DMS53 (cell line): ENCODE results near the gene ILF2.

Experiments used
- DNase-seq: peaks from one replicate; lab custom pipeline; 2025; lab: John Stamatoyannopoulos, UW

ILF2 gene

DNA sequence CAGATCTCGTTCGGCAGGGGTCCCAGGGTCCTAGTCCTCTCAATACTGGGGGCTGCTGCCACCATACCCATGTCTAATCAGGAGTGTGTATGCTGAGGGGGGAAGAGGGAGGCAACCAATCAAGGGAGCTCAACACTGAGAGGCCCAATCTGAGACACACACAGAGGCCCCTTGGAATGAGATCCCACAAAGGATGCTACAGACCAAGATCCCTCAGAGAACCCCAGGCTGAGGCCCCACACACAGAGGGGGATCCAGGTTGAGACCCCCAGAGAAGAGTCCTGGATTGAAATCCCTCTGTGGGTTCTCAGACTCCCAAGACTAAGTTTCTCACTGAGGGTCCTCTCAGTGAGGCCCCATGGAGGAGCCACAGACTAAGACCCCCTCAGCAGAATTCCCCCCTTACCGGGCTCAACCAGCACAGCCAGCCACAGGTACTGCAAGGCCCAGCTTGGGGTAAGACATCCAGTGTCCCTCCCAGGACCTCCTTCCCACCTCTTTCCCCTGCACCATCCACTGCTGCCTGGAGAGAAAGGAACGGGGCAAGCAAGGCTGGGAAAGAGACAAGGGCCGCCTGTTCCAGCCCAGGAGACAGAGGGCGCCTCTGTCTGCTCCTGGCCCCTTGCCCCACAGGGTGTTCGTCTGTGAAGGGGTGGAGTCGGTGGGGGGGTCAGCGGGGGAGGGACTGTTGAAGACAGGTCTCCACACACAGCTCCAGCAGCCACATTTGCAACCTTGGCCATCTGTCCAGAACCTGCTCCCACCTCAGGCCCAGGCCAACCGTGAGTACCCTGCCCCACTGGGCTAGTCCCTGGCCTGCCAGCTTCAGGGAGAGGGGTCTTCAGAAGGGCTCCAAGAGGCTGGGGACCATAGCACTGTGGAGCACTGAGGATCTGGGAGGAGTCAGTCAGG lies 42.8 kb downstream of the ILF2 start, which contains the start of gene S100A1:
TSS of gene S100A1 (plus strand) at position 720 of the 912 bp plus-strand sequence. CDS start 2,088 bp downstream, outside the sequence.
- DNase-seq = peak; percentile 33

- peak; percentile 94 for DNase-seq
Measured at GRCh38 chr1:153626904-153627714, 43.7 kb downstream of the ILF2 start, which contains the start of gene S100A13. Gene S100A13 (minus strand): TSS chr1:153627505. CDS start chr1:153626472, 1,033 bp downstream.

GRCh38 chr1:153626477-153626903 lies 44.3 kb downstream of the ILF2 start:
- DNase-seq = no peak

DNA sequence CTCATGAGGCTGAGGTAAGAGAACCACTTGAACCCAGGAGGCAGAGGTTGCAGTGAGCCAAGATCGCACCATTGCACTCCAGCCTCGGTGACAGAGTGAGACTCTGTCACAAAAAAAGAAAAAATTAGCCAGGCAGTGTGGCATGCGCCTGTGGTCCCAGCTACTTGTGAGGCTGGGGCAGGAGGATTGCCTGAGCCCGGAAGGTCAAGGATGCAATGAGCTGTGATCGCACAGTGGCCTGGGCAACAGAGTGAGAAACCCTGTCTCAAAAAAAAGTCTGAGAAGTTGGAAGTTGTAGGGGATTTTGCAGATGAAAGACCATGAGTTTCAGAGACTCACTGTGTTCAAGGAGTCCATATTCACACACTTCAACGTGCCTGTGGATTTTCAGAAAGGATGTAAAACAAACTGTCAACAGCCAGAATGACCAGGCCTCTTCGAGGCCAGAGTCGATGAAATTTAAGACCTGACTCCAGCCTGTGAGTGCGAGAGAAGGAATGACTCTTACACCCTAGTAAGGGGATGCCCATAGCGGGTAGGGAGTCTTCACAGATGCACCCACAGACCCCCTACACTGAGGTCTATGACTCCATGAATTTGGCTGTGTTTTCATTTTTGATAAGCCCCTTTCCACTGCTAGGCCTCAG lies 45.7 kb downstream of the ILF2 start:
- DNase-seq = no peak

- DNase-seq = no peak
Measured at GRCh38 chr1:153623101-153623500, 47.7 kb downstream of the ILF2 start.

DNA sequence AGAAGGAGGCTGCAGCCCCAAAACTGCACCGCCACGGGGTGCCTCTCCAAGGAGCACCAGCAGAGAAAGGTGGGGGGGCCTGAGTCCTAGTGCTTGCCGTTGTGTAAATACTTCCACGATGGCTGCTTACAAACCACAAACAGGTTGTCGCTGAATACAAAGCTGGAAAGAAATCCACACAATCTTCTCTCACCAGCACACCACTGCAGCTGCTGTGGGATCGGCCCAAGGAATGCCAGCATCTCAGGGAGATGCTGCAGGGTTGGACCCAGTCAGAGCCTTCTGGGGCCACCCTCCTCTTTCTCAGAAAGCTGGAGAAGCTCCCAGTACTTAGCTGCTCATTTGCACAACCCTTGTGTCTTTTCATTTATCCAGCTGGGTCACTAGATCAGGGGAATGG lies 51.6 kb downstream of the ILF2 start:
- DNase-seq = no peak

DNA sequence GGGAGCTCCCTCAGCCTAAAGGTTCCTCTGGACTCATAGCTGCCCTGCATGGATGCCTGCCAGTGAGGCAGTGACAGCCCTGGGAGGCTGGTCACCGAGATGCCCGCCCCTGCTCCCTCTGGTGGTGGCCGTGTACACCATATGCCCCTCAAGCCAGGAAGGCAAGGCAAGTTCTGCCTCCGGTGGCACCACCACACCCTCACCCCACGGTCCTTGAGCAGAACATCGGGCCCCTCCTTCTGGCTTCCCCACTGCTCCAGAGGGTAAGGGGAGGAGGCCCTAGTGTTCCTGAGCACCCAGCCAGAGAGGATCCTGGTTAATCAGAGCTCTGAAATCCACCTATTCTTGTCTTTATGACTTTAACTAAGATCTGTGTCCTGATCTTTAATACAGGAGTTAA lies 53.1 kb downstream of the ILF2 start:
- DNase-seq = peak; percentile 88

- no peak for DNase-seq
Measured at GRCh38 chr1:153616917-153617311, 53.9 kb downstream of the ILF2 start.

DNA sequence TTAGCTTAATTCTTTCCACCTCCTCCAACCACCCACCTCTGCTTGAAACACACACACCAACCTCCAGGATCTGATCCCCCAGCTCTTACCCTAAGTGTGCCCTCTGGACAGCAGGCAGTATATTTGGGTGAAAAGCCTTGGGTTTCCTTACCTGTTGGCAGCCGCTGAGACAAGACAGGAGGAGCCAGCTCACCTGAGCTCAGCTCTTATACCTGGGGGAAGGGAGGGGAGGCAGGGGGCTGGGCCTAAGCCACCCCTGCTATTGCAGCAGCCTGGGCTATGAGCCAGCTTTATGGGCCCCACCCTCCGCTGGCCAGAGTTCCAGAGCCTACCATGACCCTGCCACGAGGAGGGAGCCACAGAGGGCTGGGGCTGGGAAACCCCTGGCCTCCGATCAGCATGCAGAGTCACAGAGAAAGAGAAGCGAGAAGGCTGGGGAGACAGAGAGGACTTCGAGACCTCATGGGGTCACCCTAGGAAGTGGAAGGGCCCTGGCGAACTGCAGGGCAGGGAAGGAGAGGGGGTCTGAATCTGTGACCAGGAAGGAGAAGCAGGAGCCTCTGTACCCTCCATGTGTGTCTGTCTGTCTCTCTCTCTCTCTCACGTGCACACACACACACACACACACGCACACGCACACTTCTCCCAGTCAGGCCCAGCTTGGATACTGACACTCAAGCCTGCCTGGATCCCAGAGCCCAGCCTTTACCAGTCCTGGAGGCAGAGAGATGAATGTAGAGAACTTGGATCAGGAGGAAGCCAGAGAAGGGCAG lies 54.5 kb downstream of the ILF2 start, which contains the start of gene S100A14:
TSS of gene S100A14 (minus strand) at position 182 of the 773 bp plus-strand sequence. CDS start 467 bp downstream, outside the sequence.
- no peak for DNase-seq

DNA sequence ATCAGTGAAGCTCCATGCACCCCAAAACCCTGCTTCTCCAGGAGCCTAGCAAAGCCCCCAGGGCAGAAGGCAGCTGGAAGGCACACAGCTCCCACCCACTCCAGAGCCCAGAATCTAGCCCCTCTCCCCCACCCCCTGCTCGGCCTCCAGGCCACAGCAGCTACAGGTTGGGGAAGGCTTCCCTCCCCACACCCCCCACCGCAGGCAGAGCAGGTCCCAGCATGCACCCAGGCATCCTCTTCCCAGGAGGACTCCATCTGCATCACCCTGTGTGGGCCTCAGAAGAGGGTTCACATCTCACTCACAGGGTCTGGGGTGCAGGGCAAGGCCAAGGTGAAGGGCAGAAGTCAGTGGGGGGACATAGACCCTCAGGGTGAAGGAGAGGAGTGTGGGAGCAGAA lies 55.4 kb downstream of the ILF2 start:
- DNase-seq = no peak

GRCh38 chr1:153614906-153615305 lies 55.9 kb downstream of the ILF2 start:
- no peak for DNase-seq

DNA sequence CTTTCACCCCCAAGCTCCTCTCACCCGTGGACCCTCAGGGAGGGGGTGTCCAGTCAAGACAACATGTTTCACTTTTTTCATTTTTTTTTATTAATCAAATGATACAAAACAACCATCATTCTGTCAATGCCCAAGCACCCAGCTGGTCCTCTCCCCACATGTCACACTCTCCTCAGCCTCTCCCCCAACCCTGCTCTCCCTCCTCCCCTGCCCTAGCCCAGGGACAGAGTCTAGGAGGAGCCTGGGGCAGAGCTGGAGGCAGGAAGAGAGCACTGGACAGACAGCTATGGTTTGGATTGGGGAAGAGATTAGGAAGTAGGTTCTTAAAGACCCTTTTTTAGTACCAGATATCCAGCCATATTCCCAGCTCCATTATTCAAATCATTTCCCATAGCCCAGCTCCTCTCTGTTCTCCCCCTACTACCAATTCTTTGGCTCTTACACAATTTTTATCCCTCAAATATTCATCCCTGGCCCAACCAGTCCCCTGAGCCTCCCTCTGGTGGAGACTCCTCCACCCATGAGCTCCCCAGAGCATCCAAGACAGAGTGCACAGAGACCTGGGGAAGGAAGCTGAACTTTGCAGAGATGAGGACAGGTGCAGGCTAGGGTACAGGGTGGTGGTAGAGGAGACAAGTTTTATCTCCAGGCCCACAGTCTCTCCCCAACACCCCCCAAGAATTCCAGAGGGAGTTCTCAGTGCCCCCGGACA lies 56.4 kb downstream of the ILF2 start:
- DNase-seq = no peak

DNA sequence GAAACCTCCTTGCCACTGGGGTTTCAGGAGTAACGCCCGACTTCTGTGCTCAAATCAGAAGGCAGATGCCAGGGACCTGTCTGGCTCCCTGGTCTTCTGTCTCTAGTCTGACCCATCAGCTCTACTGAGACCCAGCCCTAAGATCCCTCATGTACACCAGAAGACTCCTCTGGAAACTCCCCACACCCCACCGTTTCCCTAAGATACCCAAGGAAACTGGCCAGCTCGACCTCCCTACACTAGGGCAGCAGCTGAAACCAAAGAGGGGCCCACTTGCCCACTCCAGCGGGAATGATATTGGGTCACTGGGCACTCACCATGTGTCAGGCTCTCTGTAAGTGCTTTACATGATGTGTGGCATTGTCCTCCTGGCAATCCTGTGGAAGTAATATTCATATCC lies 57.4 kb downstream of the ILF2 start:
- no peak for DNase-seq

GRCh38 chr1:153612755-153613331 lies 58.0 kb downstream of the ILF2 start, which contains the start of gene S100A16:
Gene S100A16 (minus strand): TSS chr1:153613137. CDS start chr1:153608151, 4,986 bp downstream.
- DNase-seq = no peak

DNA sequence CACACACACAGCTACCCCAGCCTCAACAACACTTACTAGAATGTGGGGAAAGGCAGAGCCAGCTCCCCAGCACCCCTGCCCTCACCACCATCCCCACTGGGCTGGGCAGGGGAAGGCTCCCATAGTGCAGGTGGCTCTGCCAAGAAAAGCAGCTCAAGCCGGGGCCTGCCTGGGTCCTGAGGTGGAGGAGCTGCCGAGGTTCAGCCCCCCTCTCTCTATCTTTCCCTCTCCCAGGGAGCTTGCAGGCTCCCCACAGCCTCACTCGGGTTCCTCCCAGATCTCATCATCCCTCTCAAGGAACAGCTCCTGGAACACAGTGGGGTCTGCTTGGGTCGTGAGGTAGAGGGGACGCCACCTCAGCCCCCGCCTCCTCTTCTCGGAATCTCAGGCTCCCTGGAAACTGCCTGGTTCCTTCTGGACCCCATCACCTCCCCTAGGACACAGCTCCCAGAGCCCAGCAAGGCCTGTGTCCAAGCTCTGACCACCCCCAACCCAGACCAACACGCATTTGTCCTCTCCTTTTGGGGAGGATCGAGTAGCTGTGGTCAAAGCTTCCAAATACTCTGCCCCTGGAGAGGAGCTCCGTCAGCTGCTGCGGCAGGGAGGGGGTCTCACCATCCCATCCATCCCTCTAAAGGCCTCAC lies 58.6 kb downstream of the ILF2 start:
- DNase-seq = no peak
